Measurements from ENCODE around the gene DYNLT4.

DYNLT4 gene

GRCh38 chr1:44826375-44827196 lies 19.4 kb upstream of the DYNLT4 start:
- TF ChIP-seq CTCF (IDR thresholded peaks at IDR 0.05), result no peak

- no peak for TF ChIP-seq CTCF (IDR thresholded peaks at IDR 0.05)
These were observed 15.9 kb upstream of the DYNLT4 start for GRCh38 chr1:44822981-44823451.

GRCh38 chr1:44822131-44822701 lies 15.1 kb upstream of the DYNLT4 start:
- no peak for TF ChIP-seq CTCF (IDR thresholded peaks at IDR 0.05)

GRCh38 chr1:44821240-44821715 lies 14.1 kb upstream of the DYNLT4 start:
- no peak for TF ChIP-seq CTCF (IDR thresholded peaks at IDR 0.05)

GRCh38 chr1:44820328-44821239 lies 13.4 kb upstream of the DYNLT4 start:
- no peak for TF ChIP-seq CTCF (IDR thresholded peaks at IDR 0.05)

- no peak for TF ChIP-seq CTCF (IDR thresholded peaks at IDR 0.05)
These were observed 12.6 kb upstream of the DYNLT4 start for GRCh38 chr1:44819608-44820327.

GRCh38 chr1:44819196-44819607 lies 12.1 kb upstream of the DYNLT4 start:
- TF ChIP-seq CTCF (IDR thresholded peaks at IDR 0.05), result peak; percentile 12; the same call in 1 of the 2 replicates
